ENCODE measurements around the gene RASSF4. TPM values are rescaled to one million over a fixed set of nuclear protein-coding genes. Genes with fewer than 3 reads are reported as not detected.

The RASSF4 gene
- total RNA-seq, 2 experiments from 2014 or later, result 1.2 to 3.1 TPM

DNA sequence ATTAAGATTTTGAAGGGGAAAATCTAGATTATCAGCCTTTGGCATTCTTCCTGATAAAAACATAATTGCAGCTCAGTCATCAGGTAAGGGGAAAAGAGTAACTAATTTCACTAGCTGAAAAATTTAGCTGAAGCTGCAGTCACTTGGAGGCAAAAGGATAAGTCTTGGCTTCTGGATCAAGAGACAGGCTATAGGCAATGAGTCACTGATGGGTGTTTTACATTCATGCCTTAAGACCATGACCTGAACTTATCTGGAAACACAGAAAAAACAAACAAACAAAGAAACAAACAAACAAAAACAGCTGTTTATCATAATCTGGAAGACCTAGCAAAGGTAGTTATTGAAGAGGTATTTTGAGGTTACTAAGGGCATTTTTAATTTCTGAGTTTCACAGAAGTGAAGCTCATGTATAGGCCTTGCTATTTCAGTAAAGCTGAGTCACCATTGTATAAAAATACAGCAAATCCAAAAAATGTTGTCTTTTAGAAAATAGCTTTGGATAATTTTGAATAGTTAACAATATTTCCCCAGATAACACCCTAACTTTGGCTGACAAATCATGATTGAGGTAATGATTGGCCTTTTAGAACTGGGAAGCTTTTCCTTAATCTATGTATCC lies 81.4 kb downstream of the RASSF4 start:
- Mint-ChIP-seq H3K4me3 (no peak overlapping the region), H3K27ac (no peak overlapping the region), H3K9me3 (ENCODE audit: low read depth) (no peaks in the 10 kb centered on the region), H3K4me1 (no peaks in the 10 kb centered on the region), H3K36me3 (no peaks in the 10 kb centered on the region), H3K27me3 (peaks cover 4% of the 10 kb centered on the region)
- ATAC-seq, result no peak
- DNase-seq, result no peak
- CTCF ChIA-PET, result no interaction called here

DNA sequence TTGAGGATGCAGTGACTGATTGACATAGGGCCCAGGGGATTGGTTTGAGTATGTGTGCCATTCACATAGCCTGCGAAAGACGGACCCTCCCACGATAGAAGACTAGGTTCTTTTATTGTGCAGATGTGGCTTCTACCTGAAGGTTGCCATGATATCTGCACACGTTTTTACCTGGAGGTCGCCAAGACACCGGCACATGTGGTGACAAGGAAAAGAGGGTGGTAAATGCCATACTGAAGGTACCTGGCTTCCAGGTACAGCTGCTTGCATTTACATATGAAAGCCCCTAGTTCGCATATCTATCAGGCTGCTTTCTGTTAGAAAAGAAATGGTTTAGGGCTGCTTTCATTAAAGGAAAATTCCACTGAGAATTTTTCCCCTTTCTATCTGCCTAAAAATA lies 84.7 kb downstream of the RASSF4 start:
- Mint-ChIP-seq H3K4me3 (no peak overlapping the region), H3K36me3 (no peaks in the 10 kb centered on the region), H3K9me3 (ENCODE audit: low read depth) (peaks cover 2% of the 10 kb centered on the region), H3K27me3 (peaks cover 10% of the 10 kb centered on the region), H3K4me1 (no peaks in the 10 kb centered on the region), H3K27ac (no peak overlapping the region)
- CTCF ChIA-PET, result no interaction called here
- no peak for DNase-seq
- ATAC-seq, result no peak

Other genes starting within 250 kb of the RASSF4 start
- not detected for gene TMEM72, start 48.5 kb upstream of the RASSF4 start, total RNA-seq
- under 1 TPM in 1 of 2 experiments, not detected in 1; 0.37 TPM for gene DEPP1, start 19.0 kb downstream of the RASSF4 start, total RNA-seq
- gene ZNF22, start 41.1 kb downstream of the RASSF4 start, total RNA-seq, result 10 to 100 TPM; 29.5 to 29.6 TPM